GM12864 (cell line): ENCODE results near the gene IQCK.

Experiments used
- DNase-seq: peaks from one replicate; pipeline ENCODE4 v3.0.0-alpha.2; 2011; ENCODE audit warnings: low read depth
- H3K4me3 ChIP-seq: 2 replicates; pipeline ENCODE4 v1.5.1; 2011; ENCODE audit warnings: mild to moderate bottlenecking, low read depth, low read length, control low read depth
- TF ChIP-seq, protein P1 (sequence below): IDR thresholded peaks from 2 replicates; pipeline ENCODE4 v1.5.1; 2011; ENCODE audit warnings: low read depth, mild to moderate bottlenecking, moderate library complexity, low read length, control low read depth, inconsistent platforms; ENCODE audit errors: missing control alignments

The IQCK gene

GRCh38 chr16:19856120-19856519 lies 138.0 kb downstream of the IQCK start:
- no peak overlapping the region for H3K4me3 ChIP-seq
- TF ChIP-seq, protein P1, sequence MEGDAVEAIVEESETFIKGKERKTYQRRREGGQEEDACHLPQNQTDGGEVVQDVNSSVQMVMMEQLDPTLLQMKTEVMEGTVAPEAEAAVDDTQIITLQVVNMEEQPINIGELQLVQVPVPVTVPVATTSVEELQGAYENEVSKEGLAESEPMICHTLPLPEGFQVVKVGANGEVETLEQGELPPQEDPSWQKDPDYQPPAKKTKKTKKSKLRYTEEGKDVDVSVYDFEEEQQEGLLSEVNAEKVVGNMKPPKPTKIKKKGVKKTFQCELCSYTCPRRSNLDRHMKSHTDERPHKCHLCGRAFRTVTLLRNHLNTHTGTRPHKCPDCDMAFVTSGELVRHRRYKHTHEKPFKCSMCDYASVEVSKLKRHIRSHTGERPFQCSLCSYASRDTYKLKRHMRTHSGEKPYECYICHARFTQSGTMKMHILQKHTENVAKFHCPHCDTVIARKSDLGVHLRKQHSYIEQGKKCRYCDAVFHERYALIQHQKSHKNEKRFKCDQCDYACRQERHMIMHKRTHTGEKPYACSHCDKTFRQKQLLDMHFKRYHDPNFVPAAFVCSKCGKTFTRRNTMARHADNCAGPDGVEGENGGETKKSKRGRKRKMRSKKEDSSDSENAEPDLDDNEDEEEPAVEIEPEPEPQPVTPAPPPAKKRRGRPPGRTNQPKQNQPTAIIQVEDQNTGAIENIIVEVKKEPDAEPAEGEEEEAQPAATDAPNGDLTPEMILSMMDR, result no peak
- no peak for DNase-seq

- no peak overlapping the region for H3K4me3 ChIP-seq
- TF ChIP-seq, protein P1, result no peak
Measured at GRCh38 chr16:19857593-19858339, 139.7 kb downstream of the IQCK start.

GRCh38 chr16:19858340-19859018 lies 140.4 kb downstream of the IQCK start:
- TF ChIP-seq, protein P1, result no peak
- DNase-seq, result no peak

More at GRCh38 chr16:19857593-19858339, 139.7 kb downstream of the IQCK start:
- no peak for DNase-seq

DNA sequence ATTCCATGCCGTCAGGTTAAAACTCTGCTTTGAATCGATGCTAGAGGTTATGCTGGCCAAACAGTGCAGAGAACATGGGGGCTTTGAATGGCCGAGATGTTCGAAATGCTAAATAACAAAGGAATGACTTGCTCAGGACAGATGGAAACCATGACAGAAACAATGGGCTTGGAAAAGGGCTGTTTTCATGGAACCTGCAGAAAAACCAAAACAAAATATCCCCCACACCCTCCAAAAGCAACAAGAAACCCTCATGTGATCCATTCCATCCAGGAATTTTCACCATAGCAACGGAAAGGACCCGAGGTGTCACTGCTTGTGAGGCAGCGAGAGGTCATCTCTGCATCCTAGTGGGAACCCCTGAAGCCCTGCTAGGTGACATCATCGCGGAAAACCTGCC lies 141.1 kb downstream of the IQCK start:
- no peak for DNase-seq
- H3K4me3 ChIP-seq, result no peak overlapping the region
- TF ChIP-seq, protein P1, result no peak

More at GRCh38 chr16:19858340-19859018, 140.4 kb downstream of the IQCK start:
- no peak overlapping the region for H3K4me3 ChIP-seq

GRCh38 chr16:19859603-19860002 lies 141.5 kb downstream of the IQCK start:
- no peak overlapping the region for H3K4me3 ChIP-seq
- TF ChIP-seq, protein P1, result no peak
- no peak for DNase-seq

GRCh38 chr16:19860166-19861041 lies 142.3 kb downstream of the IQCK start:
- DNase-seq, result no peak
- TF ChIP-seq, protein P1, result no peak
- H3K4me3 ChIP-seq, result no peak overlapping the region
